COR-L47 (cell line): Measurements from ENCODE around the gene CCDC91.
"Not testable (repeated sequence)": the region's sequence is repeated elsewhere in the genome, so short reads cannot be mapped to it uniquely, and the experiment has no call there.

Source experiments
- DNase-seq: peaks from one replicate; lab custom pipeline; 2025; lab: John Stamatoyannopoulos, UW

The CCDC91 gene

DNA sequence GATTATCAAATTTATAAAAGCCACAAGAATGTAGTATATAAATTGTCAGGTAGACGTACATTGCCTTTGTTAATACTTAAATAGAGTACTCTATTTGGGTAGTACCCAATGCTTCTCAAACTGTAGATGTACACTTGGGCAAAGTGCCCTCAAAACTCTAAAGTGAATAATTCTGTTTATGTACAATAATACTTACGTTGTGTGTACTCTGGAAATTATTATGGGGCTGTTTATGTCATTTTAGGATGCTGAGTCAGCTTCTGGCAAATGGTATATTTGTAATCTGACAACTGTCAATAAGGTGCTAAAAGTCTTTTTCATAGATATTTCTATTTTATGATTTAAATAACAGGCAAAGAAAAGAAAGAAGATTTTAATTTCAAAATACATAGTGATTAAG lies 102.4 kb downstream of the CCDC91 start:
- no peak for DNase-seq

DNA sequence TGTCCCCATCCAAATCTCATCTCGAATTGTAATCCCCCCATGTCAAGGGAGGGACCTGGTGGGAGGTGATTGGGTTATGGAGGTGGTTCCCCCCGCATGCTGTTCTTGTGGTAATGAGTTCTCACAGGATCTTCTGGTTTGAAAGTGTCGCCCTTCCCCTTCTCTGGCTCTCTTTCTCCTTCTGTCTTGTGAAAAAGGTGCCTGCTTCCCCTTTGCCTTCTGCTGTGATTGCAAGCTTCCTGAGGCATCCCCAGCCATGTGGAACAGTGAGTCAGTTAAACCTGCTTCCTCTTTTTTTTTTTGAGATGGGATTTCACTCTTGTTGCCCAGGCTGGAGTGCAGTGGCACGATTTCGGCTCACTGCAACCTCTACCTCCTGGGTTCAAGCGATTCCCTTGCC lies 104.0 kb downstream of the CCDC91 start:
- no peak for DNase-seq

- no peak for DNase-seq
Observed at GRCh38 chr12:28296287-28296686, 106.0 kb downstream of the CCDC91 start.

DNA sequence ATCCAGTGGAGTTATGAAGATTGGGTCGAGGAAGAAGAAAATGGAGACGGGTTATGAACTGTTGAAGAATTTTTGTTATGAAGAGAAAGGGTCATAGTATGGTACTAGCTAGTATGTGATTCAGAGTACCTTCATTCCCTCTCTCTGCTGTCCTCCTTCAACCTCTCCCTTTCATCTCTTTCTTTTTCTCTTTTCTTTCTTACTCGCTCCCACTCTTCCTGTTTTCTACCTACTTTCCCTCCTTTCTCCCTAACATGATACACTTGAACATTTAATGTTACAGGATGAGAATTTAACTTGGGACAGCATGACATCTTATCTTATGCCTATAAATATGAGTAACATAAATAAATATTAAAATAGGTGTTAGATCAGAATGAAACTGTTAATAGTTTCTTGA lies 112.9 kb downstream of the CCDC91 start:
- no peak for DNase-seq

DNA sequence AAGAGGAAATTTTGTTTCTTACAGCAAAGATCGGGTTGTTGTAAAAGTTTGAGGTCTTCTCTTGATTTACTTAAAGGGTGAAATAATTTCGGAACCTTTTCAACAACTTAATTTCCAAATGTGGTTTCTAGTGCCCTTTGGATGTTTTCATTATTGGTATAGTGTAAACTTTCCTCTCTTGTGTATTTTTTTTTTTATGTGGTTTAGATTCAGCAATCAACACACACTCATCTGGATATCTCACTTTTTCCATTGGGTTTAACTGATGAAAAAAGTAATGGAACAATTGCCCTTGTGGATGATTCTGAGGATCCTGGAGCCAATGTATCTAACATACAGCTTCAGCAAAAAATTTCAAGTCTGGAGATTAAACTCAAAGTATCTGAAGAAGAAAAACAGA lies 116.3 kb downstream of the CCDC91 start:
- no peak for DNase-seq

GRCh38 chr12:28308891-28309290 lies 118.6 kb downstream of the CCDC91 start:
- no peak for DNase-seq

DNA sequence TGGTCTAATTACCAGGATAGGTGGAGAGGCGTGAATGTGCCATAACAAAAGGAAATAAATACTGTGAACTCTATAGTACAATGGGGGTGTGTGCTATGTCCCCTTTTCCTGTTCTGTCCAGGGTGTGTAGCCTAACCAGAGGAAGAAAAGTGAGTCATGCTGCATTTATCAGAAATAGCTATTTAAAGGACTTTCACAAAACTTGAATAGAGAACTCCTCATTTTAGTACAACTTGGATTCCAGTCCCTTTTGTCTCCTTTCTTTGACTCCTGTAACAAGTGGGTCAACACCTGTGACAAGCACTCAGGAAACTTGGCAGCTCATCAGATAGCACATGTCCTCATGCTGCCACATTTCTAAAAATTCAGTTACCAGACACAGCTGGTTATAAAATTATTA lies 123.4 kb downstream of the CCDC91 start:
- no peak for DNase-seq

- DNase-seq: no peak
Observed at GRCh38 chr12:28316049-28316448, 125.8 kb downstream of the CCDC91 start.

DNA sequence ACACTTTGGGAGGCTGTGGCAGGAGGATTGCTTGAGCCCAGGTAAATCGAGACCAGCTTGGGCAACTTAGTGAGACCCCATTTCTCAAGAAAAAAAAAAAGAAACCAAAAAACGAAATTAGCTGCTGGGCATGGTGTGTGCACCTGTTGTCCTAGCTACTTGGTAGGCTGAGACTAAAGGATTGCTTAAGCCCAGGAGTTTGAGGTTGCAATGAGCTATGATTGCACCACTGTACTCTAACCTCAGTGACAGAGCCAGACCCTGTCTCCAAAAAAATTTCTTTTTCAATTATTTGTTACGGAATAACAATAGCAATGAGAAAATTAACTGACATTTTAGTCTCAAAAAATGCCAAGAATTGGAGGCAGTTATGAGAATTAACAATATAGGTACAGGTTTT lies 128.0 kb downstream of the CCDC91 start:
- DNase-seq: no peak

DNA sequence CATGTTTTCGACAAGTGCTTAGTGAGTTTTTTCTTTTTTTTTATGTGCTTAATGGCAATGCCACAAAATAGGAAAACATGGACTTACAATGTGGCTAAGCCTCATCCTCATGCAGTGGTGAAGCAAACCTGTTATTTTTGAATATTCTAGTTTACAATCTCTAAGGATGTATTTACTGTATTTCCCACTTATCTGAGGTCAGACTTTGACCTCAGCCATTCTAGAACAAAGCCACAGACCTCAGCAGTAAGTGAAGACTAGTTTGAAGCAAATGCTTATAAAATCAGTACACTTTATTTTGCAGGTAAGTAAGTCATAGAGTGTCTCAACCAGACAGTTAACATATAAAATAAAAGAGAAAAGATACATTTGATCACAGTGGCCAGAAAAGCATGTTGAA lies 130.1 kb downstream of the CCDC91 start:
- DNase-seq: no peak

DNA sequence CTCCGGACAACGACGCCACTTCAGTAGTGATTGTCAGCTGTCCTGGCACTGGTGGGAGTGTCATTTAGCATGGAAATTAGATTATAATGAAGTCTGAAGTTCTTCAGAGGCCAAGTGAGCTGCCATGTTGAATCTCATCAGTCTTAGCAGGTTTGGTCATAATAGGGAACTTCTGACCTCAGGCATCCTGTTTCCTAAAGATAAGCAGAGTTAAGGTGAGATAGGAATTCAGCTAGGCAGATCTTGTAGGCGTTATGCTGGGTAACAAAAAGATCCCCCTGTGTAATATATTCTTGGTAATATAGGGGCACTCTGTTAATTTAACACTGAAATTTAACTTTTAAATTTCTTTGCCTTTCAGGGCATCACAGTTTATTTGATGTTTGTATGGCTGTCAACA lies 137.5 kb downstream of the CCDC91 start:
- no peak for DNase-seq

GRCh38 chr12:28328967-28329366 lies 138.7 kb downstream of the CCDC91 start:
- no peak for DNase-seq

- not testable (repeated sequence) for DNase-seq
Observed at GRCh38 chr12:28329727-28330126, 139.5 kb downstream of the CCDC91 start.

GRCh38 chr12:28330232-28330631 lies 140.0 kb downstream of the CCDC91 start:
- not testable (repeated sequence) for DNase-seq

DNA sequence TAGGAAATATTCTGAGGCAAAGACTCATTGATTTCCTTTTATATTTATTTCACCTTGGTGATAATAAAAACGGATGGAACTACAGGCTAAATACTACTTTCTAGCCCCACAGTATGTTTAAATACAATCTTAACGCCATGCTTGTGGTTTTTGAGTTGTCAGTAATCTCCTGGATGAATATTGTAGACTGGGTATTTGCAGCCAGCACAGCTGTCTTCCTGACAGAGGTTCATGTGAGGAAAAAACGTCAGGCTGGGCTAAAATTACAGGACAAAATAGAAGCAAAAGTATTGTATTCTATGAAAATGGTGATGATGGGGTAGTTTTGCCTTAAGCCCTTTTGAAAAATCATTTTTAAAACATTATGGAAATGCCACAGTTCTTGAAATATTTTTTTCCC lies 140.9 kb downstream of the CCDC91 start:
- DNase-seq: no peak

DNA sequence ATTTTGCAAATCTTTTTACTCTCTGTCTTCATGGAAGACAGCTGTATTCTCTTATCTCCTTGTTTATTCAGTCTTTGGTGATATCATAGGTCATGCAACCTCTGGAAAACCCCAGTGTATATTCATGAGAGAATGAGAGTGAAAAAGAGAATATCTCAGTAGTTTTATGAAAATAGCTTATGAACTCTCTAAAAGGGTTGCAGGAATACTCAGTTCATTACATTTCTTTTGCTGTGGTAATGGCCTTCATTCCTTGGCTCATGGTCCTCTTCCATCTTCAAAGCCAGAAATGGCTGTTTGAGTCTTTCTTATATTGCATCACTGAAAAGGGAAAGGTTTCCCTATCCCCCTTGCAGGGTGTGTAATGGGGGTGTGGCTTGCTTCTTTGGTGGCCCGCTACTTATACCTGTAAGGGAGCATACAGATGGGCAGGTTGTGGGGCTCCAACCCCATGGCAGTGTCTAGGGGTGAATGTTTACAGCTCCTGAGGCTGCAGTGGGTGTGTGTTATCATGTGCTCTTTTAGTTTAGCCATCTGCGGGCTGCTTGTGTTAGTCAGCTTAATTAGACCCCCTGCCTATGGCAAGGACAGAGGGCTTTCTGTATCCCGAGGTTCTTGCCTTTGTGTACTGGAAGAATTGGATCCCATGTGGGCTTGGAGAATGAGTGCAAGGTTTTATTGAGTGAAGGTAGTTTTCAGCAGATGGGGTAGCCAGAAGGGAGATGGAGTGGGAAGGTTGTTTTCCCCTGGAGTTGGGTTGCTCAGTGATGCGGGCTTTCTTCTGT lies 150.2 kb downstream of the CCDC91 start:
- DNase-seq: no peak

GRCh38 chr12:28343713-28344112 lies 153.5 kb downstream of the CCDC91 start:
- DNase-seq: no peak

- DNase-seq: no peak
Observed at GRCh38 chr12:28346567-28346966, 156.3 kb downstream of the CCDC91 start.

- DNase-seq: no peak
Observed at GRCh38 chr12:28349196-28349595, 158.9 kb downstream of the CCDC91 start.

DNA sequence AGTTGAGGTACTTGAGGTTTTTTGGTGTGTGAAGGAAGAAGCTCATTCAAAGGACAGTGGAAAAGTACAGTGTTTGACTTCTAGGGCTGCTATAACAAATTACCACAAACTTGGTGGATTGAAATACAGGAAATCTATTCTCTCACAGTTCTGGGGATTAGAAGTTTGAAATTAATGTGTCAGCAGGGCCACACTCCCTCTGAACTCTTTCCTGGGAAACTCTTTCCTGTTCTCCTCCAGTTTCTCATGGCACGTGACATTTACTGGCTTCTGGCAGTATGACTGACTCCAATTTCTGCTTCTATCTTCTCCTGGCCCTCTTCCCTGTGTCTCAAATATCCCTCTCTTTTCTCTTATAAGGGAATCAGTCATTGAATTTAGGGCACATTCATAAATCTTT lies 160.2 kb downstream of the CCDC91 start:
- no peak for DNase-seq

DNA sequence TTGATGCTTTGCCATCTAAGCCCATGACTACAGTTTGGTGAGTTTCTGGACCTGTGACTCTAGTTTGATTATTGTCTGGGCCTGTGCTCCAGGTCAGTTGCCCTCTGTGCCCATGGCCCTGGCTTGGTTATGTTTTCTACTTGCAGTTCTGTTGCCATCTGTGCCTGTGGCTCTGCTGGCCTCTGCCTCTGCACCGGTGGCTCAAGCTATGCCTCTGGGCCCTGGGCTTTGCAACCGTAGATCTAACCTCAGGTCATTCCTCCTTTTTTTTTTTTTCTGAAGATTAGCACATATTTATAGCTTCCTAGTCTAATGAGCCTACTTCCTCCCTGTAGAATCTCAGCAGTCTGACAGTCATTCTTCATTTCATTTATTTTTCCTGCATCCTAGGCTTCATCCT lies 161.2 kb downstream of the CCDC91 start:
- no peak for DNase-seq

GRCh38 chr12:28355161-28355560 lies 164.9 kb downstream of the CCDC91 start:
- no peak for DNase-seq

- DNase-seq: no peak
Observed at GRCh38 chr12:28360253-28360652, 170.0 kb downstream of the CCDC91 start.

GRCh38 chr12:28367326-28367725 lies 177.1 kb downstream of the CCDC91 start:
- no peak for DNase-seq
